HepG2 (cell line): ENCODE data around the gene PCNT. TPM values are rescaled to one million over a fixed set of nuclear protein-coding genes. Genes with fewer than 3 reads are reported as not detected.

Experiments
- KDM5A ChIP-seq: fragments of 200-600 bp; sonication (generic); IDR thresholded peaks from 2 replicates; pipeline ENCODE4 v1.7.0; 2018; ENCODE audit warnings: antibody characterized with exemption, mild to moderate bottlenecking, low read length, borderline replicate concordance
- KMT2A ChIP-seq: sonication (generic); formaldehyde crosslinking; IDR thresholded peaks from 2 replicates; pipeline ENCODE4 v1.4.0; 2020; ENCODE audit warnings: missing genetic modification reagents
- NCOA2 ChIP-seq: sonication (generic); formaldehyde crosslinking; IDR thresholded peaks from 2 replicates; pipeline ENCODE4 v1.8.0; 2022; ENCODE audit warnings: inconsistent platforms
- NR2F1 ChIP-seq, 2 experiments: fragments of 450-650 bp in 1 of 2; formaldehyde crosslinking in 1 of 2; IDR thresholded peaks; 2 replicates each; pipeline versions ENCODE4 v1.5.0 to v1.6.1; 2016 to 2020; ENCODE audit warnings: mild to moderate bottlenecking in 1 of 2, missing compliant biosample characterization in 1 of 2, missing genetic modification reagents in 1 of 2, moderate library complexity in 1 of 2
- PRPF4 ChIP-seq: fragments of 200-400 bp; formaldehyde crosslinking; IDR thresholded peaks from 2 replicates; pipeline ENCODE4 v1.6.1; 2016; ENCODE audit warnings: low read length, low read depth; ENCODE audit not compliant: poor library complexity, severe bottlenecking
- RBM39 ChIP-seq: fragments of 200-400 bp; formaldehyde crosslinking; IDR thresholded peaks from one replicate; pipeline ENCODE4 v1.6.1; 2018; ENCODE audit warnings: antibody characterized with exemption, mild to moderate bottlenecking, low read depth, low read length; ENCODE audit not compliant: poor library complexity, severe bottlenecking
- TCF12 ChIP-seq, 2 experiments: fragments of 450-650 bp in 1 of 2; sonication (generic) in 1 of 2; formaldehyde crosslinking in 1 of 2; IDR thresholded peaks; 2 replicates each; pipeline versions ENCODE4 v1.6.1 to v1.8.0; 2017 to 2022; ENCODE audit warnings: antibody characterized with exemption in 1 of 2, mild to moderate bottlenecking in 1 of 2, missing genetic modification reagents in 1 of 2, moderate library complexity in 1 of 2
- polyA plus RNA-seq, 8 experiments: library from polyadenylated mRNA; depleted of rRNA in 3 of 8; stranded (reverse) in 7 of 8; unstranded in 1 of 8; fragments of >200 nt; fragmentation: Illumina TruSeq in 4 of 8; extraction: Trizol in 4 of 8; gene quantifications; 2 replicates each; pipeline versions ENCODE4 v1.2.1 to v1.2.3, GENCODE V29; 2011 to 2016; ENCODE audit warnings: low read depth in 4 of 8, missing spikeins in 1 of 8, mixed read lengths in 1 of 8; ENCODE audit not compliant: insufficient read depth in 1 of 8
- total RNA-seq, 5 experiments: library from RNA; depleted of rRNA; stranded (reverse); fragments of >200 nt; fragmentation: Illumina TruSeq; extraction: Trizol; gene quantifications; 2 replicates each; pipeline ENCODE4 v1.2.3, GENCODE V29; 2016; ENCODE audit warnings: low read depth in 1 of 5
- TF ChIP-seq, protein P1 (sequence below): sonication (generic); formaldehyde crosslinking; IDR thresholded peaks from 2 replicates; pipeline ENCODE4 v1.4.0; 2020; ENCODE audit warnings: mild to moderate bottlenecking, missing genetic modification reagents
- TF ChIP-seq, protein P2 (sequence below): IDR thresholded peaks from 2 replicates; pipeline ENCODE4 v1.4.0; 2020; ENCODE audit warnings: mild to moderate bottlenecking, missing genetic modification reagents

The PCNT gene
- total and polyA plus RNA-seq, 2 of the 13 experiments (the other 11 are each of a cell fraction or from before 2014, with no cell fraction given): 5.6 to 12.4 TPM

DNA sequence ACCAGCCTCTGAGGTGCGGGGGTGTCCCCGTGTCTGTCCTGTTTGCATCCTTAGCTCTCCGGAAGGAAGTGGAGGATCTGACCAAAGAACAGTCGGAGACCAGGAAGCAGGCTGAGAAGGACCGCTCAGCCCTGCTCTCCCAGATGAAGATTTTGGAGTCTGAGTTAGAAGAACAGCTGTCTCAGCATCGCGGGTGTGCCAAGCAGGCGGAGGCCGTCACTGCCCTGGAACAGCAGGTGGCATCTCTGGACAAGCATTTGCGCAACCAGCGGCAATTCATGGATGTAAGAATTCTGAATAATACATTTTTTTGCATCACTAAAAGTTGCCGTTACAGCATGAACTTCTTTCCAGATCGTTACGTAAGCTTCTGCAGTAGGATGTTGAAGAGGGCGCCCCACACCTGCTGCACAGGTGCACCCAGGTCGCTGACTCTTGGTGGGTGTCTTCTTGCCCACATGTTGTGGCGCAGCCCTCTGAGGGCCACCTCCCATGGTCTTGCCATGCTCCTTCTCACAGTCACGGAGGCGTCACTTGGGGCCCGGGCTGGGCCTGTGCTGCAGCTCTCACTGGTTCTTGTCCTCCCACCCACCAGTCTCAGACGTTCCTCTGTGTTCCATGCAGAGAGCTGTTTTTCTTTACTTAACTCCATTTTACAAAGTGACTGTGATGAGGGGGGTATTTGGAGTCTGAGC lies 73.4 kb downstream of the PCNT start (continued):
- TF ChIP-seq RBM39: no peak
- TF ChIP-seq KMT2A (CRISPR knock-in tag): no peak
- TF ChIP-seq, protein P1, sequence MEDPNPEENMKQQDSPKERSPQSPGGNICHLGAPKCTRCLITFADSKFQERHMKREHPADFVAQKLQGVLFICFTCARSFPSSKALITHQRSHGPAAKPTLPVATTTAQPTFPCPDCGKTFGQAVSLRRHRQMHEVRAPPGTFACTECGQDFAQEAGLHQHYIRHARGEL (CRISPR knock-in tag): no peak
- TF ChIP-seq PRPF4: no peak
- no peak for TF ChIP-seq NCOA2 (CRISPR knock-in tag)
- TF ChIP-seq KDM5A: no peak
- no peak for TF ChIP-seq TCF12 (IDR thresholded peaks at IDR 0.05)
- TF ChIP-seq TCF12 (CRISPR knock-in tag; IDR thresholded peaks at IDR 0.05): no peak
- TF ChIP-seq, protein P2, sequence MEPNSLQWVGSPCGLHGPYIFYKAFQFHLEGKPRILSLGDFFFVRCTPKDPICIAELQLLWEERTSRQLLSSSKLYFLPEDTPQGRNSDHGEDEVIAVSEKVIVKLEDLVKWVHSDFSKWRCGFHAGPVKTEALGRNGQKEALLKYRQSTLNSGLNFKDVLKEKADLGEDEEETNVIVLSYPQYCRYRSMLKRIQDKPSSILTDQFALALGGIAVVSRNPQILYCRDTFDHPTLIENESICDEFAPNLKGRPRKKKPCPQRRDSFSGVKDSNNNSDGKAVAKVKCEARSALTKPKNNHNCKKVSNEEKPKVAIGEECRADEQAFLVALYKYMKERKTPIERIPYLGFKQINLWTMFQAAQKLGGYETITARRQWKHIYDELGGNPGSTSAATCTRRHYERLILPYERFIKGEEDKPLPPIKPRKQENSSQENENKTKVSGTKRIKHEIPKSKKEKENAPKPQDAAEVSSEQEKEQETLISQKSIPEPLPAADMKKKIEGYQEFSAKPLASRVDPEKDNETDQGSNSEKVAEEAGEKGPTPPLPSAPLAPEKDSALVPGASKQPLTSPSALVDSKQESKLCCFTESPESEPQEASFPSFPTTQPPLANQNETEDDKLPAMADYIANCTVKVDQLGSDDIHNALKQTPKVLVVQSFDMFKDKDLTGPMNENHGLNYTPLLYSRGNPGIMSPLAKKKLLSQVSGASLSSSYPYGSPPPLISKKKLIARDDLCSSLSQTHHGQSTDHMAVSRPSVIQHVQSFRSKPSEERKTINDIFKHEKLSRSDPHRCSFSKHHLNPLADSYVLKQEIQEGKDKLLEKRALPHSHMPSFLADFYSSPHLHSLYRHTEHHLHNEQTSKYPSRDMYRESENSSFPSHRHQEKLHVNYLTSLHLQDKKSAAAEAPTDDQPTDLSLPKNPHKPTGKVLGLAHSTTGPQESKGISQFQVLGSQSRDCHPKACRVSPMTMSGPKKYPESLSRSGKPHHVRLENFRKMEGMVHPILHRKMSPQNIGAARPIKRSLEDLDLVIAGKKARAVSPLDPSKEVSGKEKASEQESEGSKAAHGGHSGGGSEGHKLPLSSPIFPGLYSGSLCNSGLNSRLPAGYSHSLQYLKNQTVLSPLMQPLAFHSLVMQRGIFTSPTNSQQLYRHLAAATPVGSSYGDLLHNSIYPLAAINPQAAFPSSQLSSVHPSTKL (CRISPR knock-in tag): no peak
- TF ChIP-seq NR2F1 (CRISPR knock-in tag; IDR thresholded peaks at IDR 0.05): no peak
